Medulla oblongata (tissue), 1 donor: ENCODE measurements around the gene PHTF1.
A peak's percentile ranks its signal among the peaks of the same experiment; 100 is the strongest.
"Not testable (repeated sequence)": the region's sequence is repeated elsewhere in the genome, so short reads cannot be mapped to it uniquely, and the experiment has no call there.

Source experiments
- DNase-seq: peaks from one replicate; pipeline ENCODE4 v3.0.0-alpha.2; 2015; ENCODE audit errors: extremely low spot score

The PHTF1 gene

GRCh38 chr1:113718621-113719020, 40.7 kb downstream of the PHTF1 start:
- not testable (repeated sequence) for DNase-seq

DNA sequence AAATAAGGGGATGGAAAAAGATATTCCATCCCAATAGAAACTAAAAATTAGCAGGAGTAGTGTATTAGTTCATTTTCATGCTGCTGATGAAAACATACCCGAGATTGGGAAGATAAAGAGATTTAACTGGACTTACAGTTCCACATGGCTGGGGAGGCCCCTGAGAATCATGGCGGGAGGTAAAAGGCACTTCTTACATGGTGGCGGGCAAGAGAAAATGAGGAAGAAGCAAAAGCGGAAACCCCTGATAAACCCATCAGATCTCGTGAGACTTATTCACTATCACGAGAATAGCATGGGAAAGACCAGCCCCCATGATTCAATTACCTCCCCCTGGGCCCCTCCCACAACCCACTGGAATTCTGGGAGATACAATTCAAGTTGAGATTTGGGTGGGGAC, 41.8 kb downstream of the PHTF1 start:
- DNase-seq: not testable (repeated sequence)

DNA sequence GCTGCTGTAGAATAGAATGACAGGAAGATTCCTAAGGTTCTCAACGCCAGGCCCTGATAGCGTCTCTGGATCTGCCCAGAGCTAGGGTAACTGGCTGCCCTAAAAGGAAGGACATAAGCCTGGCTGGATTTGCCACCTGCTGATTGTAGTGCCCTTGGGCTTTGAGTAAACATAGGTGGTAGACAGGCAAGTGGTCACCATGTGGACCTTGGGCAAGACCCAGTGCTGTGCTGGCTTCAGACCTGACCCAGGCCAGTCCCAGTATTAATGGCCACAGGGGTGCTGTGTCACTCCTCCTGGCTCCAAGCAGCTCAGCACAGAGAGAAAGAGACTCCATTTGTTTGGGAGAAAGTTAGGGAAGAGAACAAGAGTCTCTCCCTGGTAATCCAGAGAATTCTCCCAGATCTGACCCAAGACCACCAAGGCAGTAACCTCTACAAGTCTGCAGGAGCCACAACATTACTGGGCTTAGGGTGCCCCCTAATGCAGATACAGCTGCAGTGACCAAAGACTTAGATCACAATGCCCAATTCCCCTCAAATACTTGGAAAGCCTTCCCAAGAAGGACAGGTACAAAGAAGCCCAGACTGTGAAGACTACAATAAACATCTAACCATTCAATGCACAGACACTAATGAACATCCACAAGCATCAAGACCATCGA, 44.5 kb downstream of the PHTF1 start:
- no peak for DNase-seq

- DNase-seq: no peak
Observed at GRCh38 chr1:113701429-113701828, 57.9 kb downstream of the PHTF1 start.

DNA sequence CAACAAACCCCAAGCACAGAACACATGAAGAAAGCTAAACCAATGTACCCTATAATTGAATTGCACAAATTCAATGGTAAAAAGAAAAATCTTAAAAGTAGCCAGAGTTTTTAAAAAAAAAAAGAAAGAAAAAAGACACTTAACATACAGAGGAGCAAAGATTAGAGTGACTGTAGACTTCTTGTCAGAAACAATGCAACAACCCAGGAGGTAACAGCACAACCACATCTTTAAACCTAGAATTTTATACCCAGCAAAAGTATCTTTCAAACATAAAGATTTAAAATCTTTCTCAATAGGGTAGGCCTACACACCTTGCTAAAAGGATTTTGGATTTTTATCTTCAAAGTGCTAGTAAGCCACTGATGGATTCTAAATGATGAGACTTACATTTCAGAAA, 64.4 kb downstream of the PHTF1 start:
- DNase-seq: no peak

DNA sequence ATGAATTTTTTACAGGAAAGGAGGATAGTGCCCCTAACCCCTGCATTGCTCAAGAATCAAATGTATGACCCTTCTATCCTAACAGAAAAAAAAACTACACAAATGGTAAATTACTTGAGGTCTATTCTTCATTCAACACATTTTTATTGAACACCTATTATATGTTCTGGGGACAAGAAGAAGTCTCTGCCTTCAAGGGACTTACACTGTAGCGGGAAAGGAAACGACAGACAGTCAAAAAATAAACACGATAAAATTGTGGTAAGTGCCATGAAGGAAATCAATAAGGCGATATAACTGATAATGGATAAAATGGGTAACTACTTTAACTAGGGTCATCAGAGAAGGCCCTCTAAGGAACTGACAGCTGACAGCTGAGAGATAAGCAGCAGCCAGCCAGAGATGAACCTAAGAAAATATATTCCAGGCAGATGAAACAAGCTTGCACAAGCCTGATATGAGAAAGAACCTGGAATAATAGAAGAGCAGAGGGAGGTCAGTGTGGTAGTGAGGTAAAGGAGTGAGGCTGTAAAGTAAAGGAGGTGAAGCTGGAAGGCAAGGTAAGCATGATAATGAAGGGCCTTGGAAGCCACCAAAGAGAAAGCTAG, 66.4 kb downstream of the PHTF1 start:
- no peak for DNase-seq

DNA sequence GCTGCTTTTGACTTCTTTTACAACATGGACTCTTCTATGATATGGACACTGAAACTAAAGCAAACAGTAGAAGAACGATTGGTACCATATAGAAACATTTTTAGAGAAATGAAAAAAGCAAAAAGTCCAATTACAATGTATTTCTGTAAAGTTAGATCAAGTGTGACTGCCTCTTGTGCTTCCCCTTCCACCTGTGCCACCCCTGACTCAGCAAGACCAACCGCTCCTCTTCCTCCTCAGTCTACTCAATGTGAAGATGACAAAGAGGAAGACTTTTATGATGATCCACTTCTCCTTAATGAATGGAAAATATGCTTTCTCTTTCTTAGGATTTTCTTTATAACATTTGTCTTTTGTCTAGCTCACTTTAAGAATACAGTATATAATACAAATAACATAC, 66.9 kb downstream of the PHTF1 start:
- DNase-seq: no peak

GRCh38 chr1:113691184-113691583, 68.1 kb downstream of the PHTF1 start:
- DNase-seq: no peak

GRCh38 chr1:113686891-113687618, 72.2 kb downstream of the PHTF1 start:
- DNase-seq: no peak

GRCh38 chr1:113684153-113684541, 75.1 kb downstream of the PHTF1 start:
- DNase-seq: no peak

DNA sequence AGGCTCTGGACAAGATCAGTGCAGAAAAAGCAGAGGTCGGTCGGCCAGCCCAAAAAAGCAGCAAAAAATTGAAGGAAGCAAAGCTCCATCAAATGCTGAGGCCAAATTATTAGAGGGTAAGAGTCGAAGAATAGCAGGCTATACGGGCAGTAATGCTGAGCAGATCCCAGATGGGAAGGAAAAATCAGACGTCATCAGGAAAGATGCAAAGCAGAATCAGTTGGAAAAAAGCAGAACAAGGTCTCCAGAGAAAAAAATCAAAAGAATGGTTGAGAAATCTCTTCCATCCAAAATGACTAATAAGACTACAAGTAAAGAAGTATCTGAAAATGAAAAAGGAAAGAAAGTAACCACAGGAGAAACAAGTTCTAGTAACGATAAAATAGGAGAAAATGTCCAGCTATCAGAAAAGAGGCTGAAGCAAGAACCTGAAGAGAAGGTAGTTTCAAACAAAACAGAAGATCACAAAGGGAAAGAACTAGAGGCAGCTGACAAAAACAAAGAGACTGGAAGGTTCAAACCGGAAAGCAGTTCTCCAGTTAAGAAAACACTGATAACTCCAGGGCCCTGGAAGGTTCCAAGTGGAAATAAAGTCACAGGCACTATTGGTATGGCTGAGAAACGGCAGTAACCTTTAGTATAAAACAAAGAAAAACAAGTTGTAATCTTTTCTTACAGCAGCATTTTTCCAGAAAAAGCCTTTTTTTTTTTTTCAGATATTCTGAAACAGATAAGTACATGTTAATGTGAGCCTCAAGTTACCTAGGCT, 75.7 kb downstream of the PHTF1 start:
- no peak for DNase-seq

DNA sequence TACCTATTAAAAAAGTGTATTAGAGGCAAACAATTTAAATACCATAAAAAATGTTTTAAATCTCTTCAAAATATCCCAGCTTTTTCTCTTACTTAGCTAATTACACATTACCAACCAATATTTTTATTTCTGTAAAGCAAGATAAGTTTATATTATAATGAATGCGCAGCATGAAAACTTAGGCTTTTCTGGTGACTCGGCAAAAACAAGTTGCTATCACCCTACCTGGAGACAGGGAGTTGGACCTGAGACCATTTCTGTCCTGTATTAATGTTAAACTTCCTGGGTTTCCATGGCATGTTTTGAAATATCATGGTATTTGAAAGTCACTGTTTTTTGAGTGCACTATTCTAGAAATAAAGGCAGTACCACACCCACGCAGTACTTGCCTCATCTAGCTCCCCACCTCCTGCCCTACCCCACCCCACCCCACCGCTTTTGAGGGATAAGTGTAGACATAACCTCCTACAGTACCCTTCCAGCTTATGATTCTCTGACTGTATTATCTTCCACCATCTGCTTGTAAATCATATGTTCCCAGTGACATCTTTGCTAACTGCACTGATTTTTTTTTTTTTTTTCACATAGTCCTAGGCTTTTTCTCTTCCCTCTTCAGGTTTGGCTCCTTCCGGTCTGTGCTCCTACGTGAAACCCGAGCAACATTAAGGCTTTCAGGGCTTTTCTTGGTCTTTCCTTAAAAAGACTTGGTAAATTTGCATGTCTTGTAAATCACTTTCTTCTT, 77.5 kb downstream of the PHTF1 start:
- no peak for DNase-seq

DNA sequence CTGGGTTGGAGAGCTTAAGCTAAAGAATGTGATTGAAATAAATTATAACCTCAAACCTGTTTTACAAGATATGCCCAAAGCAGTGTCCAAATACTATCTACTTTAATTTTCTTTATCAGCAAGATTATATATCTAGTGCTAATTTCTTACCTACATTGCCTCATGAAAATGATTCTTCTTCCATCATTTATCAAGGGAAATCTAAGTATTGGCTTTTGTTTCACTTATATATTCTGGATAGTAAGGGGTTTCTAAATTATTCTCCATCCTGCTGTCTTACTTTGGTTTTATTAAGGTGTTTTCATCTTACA, 81.2 kb downstream of the PHTF1 start:
- DNase-seq: no peak

DNA sequence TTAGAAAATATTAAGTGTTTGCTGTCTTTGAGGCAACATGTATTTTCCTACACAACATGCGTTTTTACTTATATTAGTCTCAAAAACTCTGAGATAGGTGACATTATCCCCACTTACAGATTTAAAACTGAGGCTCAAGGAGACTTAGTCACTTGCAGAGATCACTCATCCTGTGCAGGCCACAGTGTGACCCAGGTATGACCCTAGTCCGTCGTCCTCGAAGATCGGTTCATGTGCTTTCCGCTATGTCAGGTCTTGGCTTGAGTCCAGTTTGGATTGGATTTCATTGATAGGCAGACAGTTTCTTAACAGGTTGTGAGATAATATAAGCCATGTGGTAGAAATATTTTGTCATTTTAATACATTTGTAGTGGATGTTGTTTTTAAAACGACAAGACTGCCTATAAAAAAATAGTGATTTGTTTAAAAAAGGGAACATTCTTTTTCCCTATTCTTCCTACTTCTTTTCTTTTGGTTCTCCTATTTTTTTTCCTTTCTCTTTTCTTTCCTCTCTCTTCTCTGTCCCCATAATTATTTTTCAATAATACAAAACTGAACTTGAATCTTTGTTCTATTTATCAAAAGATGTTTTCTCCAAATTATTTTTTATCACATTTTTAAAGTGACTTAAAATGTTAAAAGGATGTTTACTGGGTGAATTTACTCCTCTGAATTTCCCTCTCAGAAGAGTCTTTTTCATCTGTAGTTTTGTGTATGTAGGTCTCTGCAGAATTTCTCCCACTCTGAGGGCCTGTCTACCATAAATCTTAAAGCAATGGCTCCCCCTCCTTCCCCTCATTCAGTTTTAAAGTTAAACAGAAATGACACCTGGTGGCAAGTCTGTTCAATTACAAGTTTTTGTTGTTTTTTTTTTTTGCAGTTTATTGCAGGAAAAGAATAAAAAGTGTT, 81.8 kb downstream of the PHTF1 start:
- peak; percentile 51 for DNase-seq

- no peak for DNase-seq
Observed at GRCh38 chr1:113676524-113676923, 82.8 kb downstream of the PHTF1 start.

- no peak for DNase-seq
Observed at GRCh38 chr1:113675302-113675701, 84.0 kb downstream of the PHTF1 start.

GRCh38 chr1:113674591-113674990, 84.7 kb downstream of the PHTF1 start:
- no peak for DNase-seq

DNA sequence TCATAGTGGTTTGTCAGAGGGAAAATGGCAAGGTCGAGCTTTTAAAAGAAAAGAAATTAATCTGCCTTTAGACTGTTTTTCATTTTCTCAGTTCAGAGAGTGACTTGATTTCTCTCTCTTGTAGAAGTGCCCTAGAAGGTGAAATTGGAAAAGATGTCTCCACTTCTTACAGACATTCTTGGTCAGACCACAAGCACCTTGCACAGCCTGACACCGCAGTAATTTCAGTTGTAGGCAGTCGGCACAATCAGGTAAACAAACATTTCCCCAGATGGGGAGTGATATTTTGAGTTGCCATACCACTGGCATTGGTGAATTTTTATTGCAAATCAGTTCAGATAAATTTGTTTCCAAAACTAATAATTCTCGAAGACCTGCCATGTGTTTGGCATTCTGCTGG, 86.8 kb downstream of the PHTF1 start:
- DNase-seq: no peak

GRCh38 chr1:113670650-113671049, 88.6 kb downstream of the PHTF1 start:
- DNase-seq: no peak

- no peak for DNase-seq
Observed at GRCh38 chr1:113669988-113670387, 89.3 kb downstream of the PHTF1 start.

DNA sequence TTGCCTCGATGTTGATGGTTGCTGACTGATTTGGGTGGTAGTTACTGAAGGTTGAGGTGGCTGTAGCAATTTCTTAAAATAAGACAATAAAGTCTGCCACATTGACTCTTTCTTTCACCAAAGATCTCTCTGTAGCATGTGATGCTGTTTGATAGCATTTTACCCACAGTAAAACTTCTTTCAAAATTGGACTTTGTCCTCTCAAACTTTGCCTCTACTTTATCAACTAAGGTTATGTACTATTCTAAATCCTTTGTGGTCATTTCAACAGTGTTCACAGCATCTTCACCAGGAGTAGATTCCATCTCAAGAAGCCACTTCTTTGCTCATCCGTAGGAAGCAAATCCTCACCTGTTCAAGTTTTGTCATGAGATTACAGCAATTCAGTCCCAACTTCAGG, 93.2 kb downstream of the PHTF1 start:
- DNase-seq: no peak
